Neuronal stem cell (in vitro differentiated cells): ENCODE measurements around the gene GCHFR. TPM values are rescaled to one million over a fixed set of nuclear protein-coding genes. Genes with fewer than 3 reads are reported as not detected.

Experiments
- DNase-seq: peaks from one replicate; pipeline ENCODE4 v3.0.0-alpha.2; 2013; ENCODE audit warnings: low spot score
- H2AFZ ChIP-seq: one replicate; pipeline ENCODE4 v1.6.1; 2013; ENCODE audit warnings: mild to moderate bottlenecking, low read length, inconsistent platforms
- H2AK5ac ChIP-seq: 2 replicates; pipeline ENCODE4 v1.6.1; 2013; ENCODE audit warnings: low read depth, mild to moderate bottlenecking, inconsistent platforms, low read length, moderate library complexity, mixed read lengths
- H2BK120ac ChIP-seq: 2 replicates; pipeline ENCODE4 v1.6.1; 2013; ENCODE audit warnings: low read depth, mild to moderate bottlenecking, inconsistent platforms, low read length, moderate library complexity, mixed read lengths
- H2BK12ac ChIP-seq: one replicate; pipeline ENCODE4 v1.6.1; 2013; ENCODE audit warnings: low read length, inconsistent platforms
- H2BK15ac ChIP-seq: 2 replicates; pipeline ENCODE4 v1.6.1; 2013; ENCODE audit warnings: mild to moderate bottlenecking, low read length, inconsistent platforms, mixed read lengths
- H2BK5ac ChIP-seq: one replicate; pipeline ENCODE4 v1.6.1; 2013; ENCODE audit warnings: inconsistent platforms, mild to moderate bottlenecking, low read length, moderate library complexity
- H3K14ac ChIP-seq: one replicate; pipeline ENCODE4 v1.6.1; 2013; ENCODE audit warnings: low read length, inconsistent platforms
- H3K18ac ChIP-seq: 2 replicates; pipeline ENCODE4 v1.6.1; 2013; ENCODE audit warnings: low read length, inconsistent platforms
- H3K23ac ChIP-seq: 2 replicates; pipeline ENCODE4 v1.6.1; 2013; ENCODE audit warnings: low read depth, mild to moderate bottlenecking, mixed read lengths, low read length, inconsistent platforms; ENCODE audit not compliant: poor library complexity
- H3K27ac ChIP-seq: replicated peaks from 3 replicates; pipeline ENCODE4 v1.5.1; 2013; ENCODE audit warnings: low read length, inconsistent platforms
- H3K27me3 ChIP-seq, 3 experiments: 2 replicates each; pipeline ENCODE4 v1.6.1; 2013; ENCODE audit warnings: low read length in 3 of 3, mild to moderate bottlenecking in 2 of 3, inconsistent platforms in 1 of 3, low read depth in 1 of 3, mixed read lengths in 1 of 3, moderate library complexity in 1 of 3; ENCODE audit not compliant: control insufficient read depth in 3 of 3, insufficient read depth in 3 of 3
- H3K36me3 ChIP-seq, 2 donors: replicated peaks in 1 of 2; 2 replicates each; pipeline ENCODE4 v1.6.1; 2013; ENCODE audit warnings: low read length in 2 of 2; ENCODE audit not compliant: control insufficient read depth in 2 of 2, insufficient read depth in 2 of 2
- H3K4ac ChIP-seq: 2 replicates; pipeline ENCODE4 v1.6.1; 2013; ENCODE audit warnings: inconsistent platforms, mild to moderate bottlenecking, low read length, moderate library complexity
- H3K4me1 ChIP-seq, 2 donors: 1 replicate in 1 of 2; 2 replicates in 1 of 2; pipeline ENCODE4 v1.6.1; 2013; ENCODE audit warnings: low read length in 2 of 2, low read depth in 1 of 2; ENCODE audit not compliant: control insufficient read depth in 2 of 2, insufficient read depth in 1 of 2
- H3K4me2 ChIP-seq: one replicate; pipeline ENCODE4 v1.6.1; 2013; ENCODE audit warnings: mild to moderate bottlenecking, low read length, inconsistent platforms; ENCODE audit not compliant: insufficient read depth, poor library complexity, severe bottlenecking
- H3K4me3 ChIP-seq, 2 donors: 2 replicates each; pipeline ENCODE4 v1.5.1; 2013; ENCODE audit warnings: low read length in 2 of 2, mild to moderate bottlenecking in 2 of 2, inconsistent platforms in 1 of 2, moderate library complexity in 1 of 2
- H3K79me1 ChIP-seq: one replicate; pipeline ENCODE4 v1.6.1; 2013; ENCODE audit warnings: low read depth, mild to moderate bottlenecking, inconsistent platforms, low read length, moderate library complexity
- H3K9ac ChIP-seq: one replicate; pipeline ENCODE4 v1.6.1; 2013; ENCODE audit warnings: mild to moderate bottlenecking, low read depth, low read length, inconsistent platforms; ENCODE audit not compliant: poor library complexity
- H3K9me3 ChIP-seq, 2 donors: replicated peaks in 1 of 2; 2 replicates each; pipeline versions ENCODE3 to v1.6.1; 2013; ENCODE audit warnings: low read length in 2 of 2, mild to moderate bottlenecking in 2 of 2, inconsistent platforms in 1 of 2, low read depth in 1 of 2, mixed read lengths in 1 of 2, moderate library complexity in 1 of 2; ENCODE audit not compliant: control insufficient read depth in 2 of 2, insufficient read depth in 1 of 2
- H4K8ac ChIP-seq: one replicate; pipeline ENCODE4 v1.6.1; 2013; ENCODE audit warnings: low read depth, mild to moderate bottlenecking, inconsistent platforms, low read length, moderate library complexity
- H4K91ac ChIP-seq: one replicate; pipeline ENCODE4 v1.6.1; 2013; ENCODE audit warnings: low read length, low read depth, mild to moderate bottlenecking, inconsistent platforms; ENCODE audit not compliant: poor library complexity
- WGBS, 2 donors: extraction: QIAGEN DNeasy Blood & Tissue Kit; methylation state at CpG; one replicate each; pipeline ENCODE4 v1.1.7; 2013; ENCODE audit warnings: missing lambda C conversion rate in 2 of 2, mixed read lengths in 1 of 2; ENCODE audit not compliant: insufficient read length in 2 of 2, insufficient replicate concordance in 1 of 2; ENCODE audit errors: extremely low coverage in 2 of 2; 5-methylcytosine and 5-hydroxymethylcytosine counted together
- polyA plus RNA-seq, 2 experiments: library from polyadenylated mRNA; stranded (reverse); fragments of 200-250 nt; gene quantifications; one replicate each; pipeline ENCODE4 v1.2.3, GENCODE V29; 2013

GCHFR gene
- polyA plus RNA-seq (2013, experiment 1 of 2): 1.4 TPM
- polyA plus RNA-seq (2013, experiment 2 of 2): 1.7 TPM

DNA sequence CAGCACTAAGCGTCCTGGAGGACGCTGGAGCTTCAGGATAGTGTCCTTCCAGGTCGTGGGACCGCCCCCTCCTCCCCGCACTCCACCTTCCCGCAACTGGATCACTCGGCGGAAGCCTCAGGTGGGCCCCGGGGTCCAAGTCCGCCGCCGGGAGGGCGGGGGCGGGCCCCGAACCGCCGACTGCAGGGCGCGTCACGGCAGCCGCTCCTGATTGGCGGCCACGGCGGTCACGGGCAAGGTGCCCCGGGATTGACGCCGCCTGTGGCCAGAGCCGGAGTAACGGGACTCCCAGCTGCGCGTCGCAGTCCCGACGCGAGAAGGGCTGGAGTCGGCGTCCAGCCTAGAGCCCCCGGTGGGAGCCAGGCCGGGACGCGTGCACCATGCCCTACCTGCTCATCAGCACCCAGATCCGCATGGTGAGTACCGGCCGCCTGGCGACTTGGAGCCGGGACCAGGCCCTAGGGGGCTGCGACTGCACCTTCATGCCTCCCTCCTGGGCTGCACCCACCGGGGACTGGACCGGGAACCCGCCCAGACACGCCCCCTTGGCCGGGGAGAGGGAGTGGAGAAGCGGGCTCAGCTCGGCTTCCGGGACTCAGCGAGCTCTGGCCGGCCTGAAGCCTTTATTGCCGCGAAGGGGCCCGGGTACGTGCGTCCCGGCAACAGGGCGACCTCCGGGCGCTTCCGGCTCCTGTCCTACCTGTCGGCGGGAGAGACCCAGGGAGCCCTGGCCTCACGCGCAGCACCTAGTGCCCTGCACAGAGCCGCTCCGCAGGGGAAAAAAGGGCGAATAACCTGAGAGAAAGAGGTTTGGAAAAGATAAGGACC, at the start of gene GCHFR:
Gene GCHFR, plus strand, starts transcription at position 268 of the 828 bp plus-strand sequence. Its CDS starts 113 bp downstream, at position 381.
- no peak within 1 kb of the TSS for H3K4ac ChIP-seq
- H4K8ac ChIP-seq: peak within 1 kb of the TSS; percentile 43
- no peak within 1 kb of the TSS for H2BK5ac ChIP-seq
- peaks cover 0 to 28% (median 4%) of the 10 kb centered on the region in 3 experiments for H3K27me3 ChIP-seq
- H3K23ac ChIP-seq: peak within 1 kb of the TSS; percentile 93
- peak within 1 kb of the TSS; percentile 89 for H3K14ac ChIP-seq
- WGBS, 2 donors: no CpG with 5 or more reads among the region's 75 CpGs
- peaks cover 2 to 10% of the 10 kb centered on the region in 2 donors for H3K36me3 ChIP-seq
- peak within 1 kb of the TSS; percentile 75 for H2BK15ac ChIP-seq
- H2BK120ac ChIP-seq: no peak within 1 kb of the TSS
- peak; percentile 42 for DNase-seq
- H3K9ac ChIP-seq: peak within 1 kb of the TSS; percentile 89
- H2AK5ac ChIP-seq: peak within 1 kb of the TSS; percentile 60
- H3K4me3 ChIP-seq: peak within 1 kb of the TSS; percentile 47 to 74
- peak within 1 kb of the TSS; percentile 92 for H2AFZ ChIP-seq
- peak within 1 kb of the TSS; percentile 98 for H3K4me2 ChIP-seq
- H3K18ac ChIP-seq: peak within 1 kb of the TSS; percentile 95
- no peak within 1 kb of the TSS for H3K27ac ChIP-seq
- H3K79me1 ChIP-seq: no peaks in the 10 kb centered on the region
- no peaks in the 10 kb centered on the region for H3K9me3 ChIP-seq
- peak within 1 kb of the TSS; percentile 68 for H2BK12ac ChIP-seq
- H4K91ac ChIP-seq: no peak within 1 kb of the TSS
- peaks cover 2 to 18% of the 10 kb centered on the region in 2 donors for H3K4me1 ChIP-seq

DNA sequence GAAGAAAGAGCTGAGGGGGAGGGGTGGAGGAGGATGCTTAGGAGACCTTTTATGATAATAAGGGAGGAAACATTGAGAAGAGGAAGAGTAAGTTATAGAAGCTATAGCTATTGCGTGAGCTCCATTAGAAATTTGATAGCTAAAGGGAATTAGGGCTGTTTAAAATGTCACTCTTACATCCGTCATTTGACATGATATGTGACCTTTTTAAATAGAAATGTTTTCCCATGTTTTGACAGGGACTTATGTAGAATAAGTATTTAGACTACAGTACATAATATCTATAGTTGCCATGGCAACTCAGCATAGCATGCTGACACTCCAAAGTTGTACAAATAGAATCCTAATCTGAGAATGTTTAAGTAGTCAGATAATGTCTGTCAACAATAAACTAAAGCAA, 49.7 kb upstream of the GCHFR start:
- Histone ChIP-seq H2BK120ac (no peak overlapping the region), H3K9ac (no peak overlapping the region), H3K27ac (no peak overlapping the region), H2BK12ac (no peak overlapping the region), H3K23ac (no peak overlapping the region), H2BK5ac (no peak overlapping the region), H3K4me1 (no peaks in the 10 kb centered on the region), H3K36me3 (peaks cover 16 to 91% of the 10 kb centered on the region in 2 donors), H3K27me3 (no peaks in the 10 kb centered on the region), H3K4me3 (no peak overlapping the region), H3K18ac (no peak overlapping the region), H3K9me3 (no peaks in the 10 kb centered on the region), H3K14ac (no peak overlapping the region), H3K4ac (no peak overlapping the region), H2AFZ (no peak overlapping the region), H3K79me1 (no peaks in the 10 kb centered on the region), H3K4me2 (no peak overlapping the region), H4K91ac (no peak overlapping the region), H2AK5ac (no peak overlapping the region), H2BK15ac (no peak overlapping the region), H4K8ac (no peak overlapping the region)
- no peak for DNase-seq
- WGBS, 2 donors: no CpG with 5 or more reads among the region's 2 CpGs

DNA sequence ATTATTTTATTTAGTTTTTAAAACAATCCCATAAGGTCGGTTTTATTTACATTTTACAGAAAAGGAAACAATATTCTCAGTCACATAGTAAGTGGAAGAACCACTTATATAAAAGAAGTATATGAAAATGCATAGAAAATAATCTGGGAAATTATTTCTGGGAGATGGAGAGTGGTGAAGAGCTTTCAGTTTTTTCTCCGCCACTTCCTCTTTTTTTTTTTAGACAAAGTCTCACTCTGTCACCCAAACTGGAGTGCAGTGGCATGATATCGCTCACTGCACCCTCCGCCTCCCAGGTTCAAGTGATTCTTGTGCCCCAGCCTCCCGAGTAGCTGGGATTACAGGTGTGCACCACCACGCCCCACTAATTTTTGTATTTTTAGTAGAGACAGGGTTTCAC, 47.7 kb upstream of the GCHFR start:
- Histone ChIP-seq H2BK12ac (no peak overlapping the region), H3K4me1 (no peaks in the 10 kb centered on the region), H3K79me1 (no peaks in the 10 kb centered on the region), H3K9me3 (no peaks in the 10 kb centered on the region), H2BK120ac (no peak overlapping the region), H3K36me3 (peaks cover 9 to 94% of the 10 kb centered on the region in 2 donors), H3K4me2 (no peak overlapping the region), H3K27ac (no peak overlapping the region), H2AK5ac (no peak overlapping the region), H2BK5ac (no peak overlapping the region), H3K4me3 (no peak overlapping the region), H2BK15ac (no peak overlapping the region), H4K91ac (no peak overlapping the region), H3K14ac (no peak overlapping the region), H3K27me3 (no peaks in the 10 kb centered on the region), H3K4ac (no peak overlapping the region), H4K8ac (no peak overlapping the region), H3K9ac (no peak overlapping the region), H3K18ac (no peak overlapping the region), H3K23ac (no peak overlapping the region), H2AFZ (no peak overlapping the region)
- WGBS, 2 donors: no CpG with 5 or more reads among the region's 6 CpGs
- DNase-seq: no peak

DNA sequence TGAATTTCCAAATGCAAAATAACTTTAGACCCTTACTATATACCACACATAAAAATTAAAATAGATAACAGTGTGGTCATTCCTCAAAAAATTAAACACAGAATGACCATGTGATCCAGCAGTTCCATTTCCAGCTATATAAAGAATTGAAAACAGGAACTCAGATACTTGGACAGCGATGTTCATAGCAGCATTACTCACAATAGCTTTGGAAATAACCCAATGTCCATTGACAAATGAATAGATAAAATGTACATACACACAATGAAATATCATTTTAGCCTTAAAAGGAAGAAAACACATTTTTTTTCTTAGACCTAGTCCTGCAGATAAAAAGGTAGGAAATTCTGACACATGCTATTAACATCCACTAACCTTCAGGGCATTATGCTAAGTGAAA, 42.2 kb upstream of the GCHFR start:
- no peak overlapping the region for H3K18ac ChIP-seq
- no peak overlapping the region for H3K4me3 ChIP-seq
- no peak overlapping the region for H3K9ac ChIP-seq
- H2AFZ ChIP-seq: no peak overlapping the region
- H2BK120ac ChIP-seq: no peak overlapping the region
- H3K9me3 ChIP-seq: no peaks in the 10 kb centered on the region
- no peak overlapping the region for H3K23ac ChIP-seq
- H3K27me3 ChIP-seq: no peaks in the 10 kb centered on the region
- H2BK12ac ChIP-seq: no peak overlapping the region
- no peak overlapping the region for H4K8ac ChIP-seq
- no peak for DNase-seq
- H2BK5ac ChIP-seq: no peak overlapping the region
- WGBS, 2 donors: no CpG with 5 or more reads among the region's 1 CpG
- H3K79me1 ChIP-seq: no peaks in the 10 kb centered on the region
- H3K4me1 ChIP-seq: no peaks in the 10 kb centered on the region
- no peak overlapping the region for H2BK15ac ChIP-seq
- no peak overlapping the region for H3K4me2 ChIP-seq
- H2AK5ac ChIP-seq: no peak overlapping the region
- no peak overlapping the region for H4K91ac ChIP-seq
- H3K27ac ChIP-seq: no peak overlapping the region
- peaks cover 2 to 87% of the 10 kb centered on the region in 2 donors for H3K36me3 ChIP-seq
- H3K4ac ChIP-seq: no peak overlapping the region
- no peak overlapping the region for H3K14ac ChIP-seq
